AG04449 (cell line): Measurements from ENCODE around the gene BABAM2.
"Not testable (repeated sequence)": the region's sequence is repeated elsewhere in the genome, so short reads cannot be mapped to it uniquely, and the experiment has no call there.

ENCODE experiments used
- CTCF ChIA-PET: fragments of 350-600 bp; formaldehyde crosslinking; extraction: SDS; loops from one replicate; lab custom pipeline; 2021; ENCODE audit warnings: antibody characterized with exemption; lab: Yijun Ruan, JAX
- POLR2A ChIA-PET: fragments of 400-600, 350-600 bp; formaldehyde crosslinking; extraction: SDS; loops from one replicate; lab custom pipeline; 2020; ENCODE audit warnings: antibody characterized with exemption, inconsistent platforms; lab: Yijun Ruan, JAX
- DNase-seq: peaks from one replicate; pipeline ENCODE4 v3.0.0-alpha.2; 2010; ENCODE audit warnings: low read depth, low spot score
- H3K4me3 ChIP-seq: 2 replicates; pipeline ENCODE4 v1.5.1; 2011; ENCODE audit warnings: low read depth, mild to moderate bottlenecking, control low read depth, low read length
- CTCF ChIP-seq: IDR thresholded peaks from one replicate; pipeline ENCODE4 v1.5.1; 2011; ENCODE audit warnings: mild to moderate bottlenecking, moderate library complexity, low read length, control low read depth, inconsistent platforms; ENCODE audit not compliant: insufficient read depth; ENCODE audit errors: missing control alignments

Gene BABAM2

GRCh38 chr2:28368357-28368798 is 477.8 kb downstream of the BABAM2 start:
- ChIA-PET POLR2A (interaction anchor here (0.6 kb wide), 1 partner anchor 15 kb away, joined by 3 read pairs; no protein-coding TSS in a partner anchor), CTCF (no interaction called here)
- H3K4me3 ChIP-seq = no peak overlapping the region
- DNase-seq = no peak
- no peak for TF ChIP-seq CTCF

GRCh38 chr2:28369358-28369757 is 478.8 kb downstream of the BABAM2 start:
- TF ChIP-seq CTCF = no peak
- ChIA-PET CTCF (no interaction called here), POLR2A (no interaction called here)
- no peak for DNase-seq
- no peak overlapping the region for H3K4me3 ChIP-seq

GRCh38 chr2:28370354-28370753 is 479.8 kb downstream of the BABAM2 start:
- no peak for TF ChIP-seq CTCF
- ChIA-PET POLR2A (no interaction called here), CTCF (interaction anchor here (0.7 kb wide), 1 partner anchor 9 kb away, joined by 3 read pairs; no protein-coding TSS in a partner anchor)
- no peak for DNase-seq
- H3K4me3 ChIP-seq = no peak overlapping the region

GRCh38 chr2:28371728-28372127 is 481.2 kb downstream of the BABAM2 start:
- CTCF ChIA-PET, POLR2A ChIA-PET, DNase-seq, H3K4me3 ChIP-seq: not testable (repeated sequence)

GRCh38 chr2:28373854-28374253 is 483.3 kb downstream of the BABAM2 start:
- ChIA-PET CTCF (no interaction called here), POLR2A (no interaction called here)
- no peak for TF ChIP-seq CTCF

GRCh38 chr2:28374331-28374730 is 483.8 kb downstream of the BABAM2 start:
- no peak for TF ChIP-seq CTCF
- no peak overlapping the region for H3K4me3 ChIP-seq
- CTCF ChIA-PET = no interaction called here
- DNase-seq = no peak
- POLR2A ChIA-PET = no interaction called here

More at GRCh38 chr2:28373854-28374253, 483.3 kb downstream of the BABAM2 start:
- H3K4me3 ChIP-seq = no peak overlapping the region
- no peak for DNase-seq

GRCh38 chr2:28375236-28375635 is 484.7 kb downstream of the BABAM2 start:
- TF ChIP-seq CTCF = no peak
- H3K4me3 ChIP-seq = no peak overlapping the region
- no peak for DNase-seq
- ChIA-PET POLR2A (no interaction called here), CTCF (interaction anchor here (0.6 kb wide), 1 partner anchor 305 kb away, joined by 4 read pairs; no protein-coding TSS in a partner anchor)
